Cardiac muscle cell (in vitro differentiated cells and primary cell): Measurements from ENCODE around the gene KAZN. TPM values are rescaled to one million over a fixed set of nuclear protein-coding genes. Genes with fewer than 3 reads are reported as not detected.

ENCODE experiments used
- DNase-seq, 2 donors: peaks; one replicate each; pipeline versions ENCODE4 v3.0.0 to v3.0.0-alpha.2; 2010 to 2017; ENCODE audit warnings: low read depth in 1 of 2, low spot score in 1 of 2
- H3K27ac ChIP-seq: fragments of 200-600 bp; sonication (generic); 2 replicates; pipeline ENCODE4 v1.5.1; 2016
- H3K27me3 ChIP-seq: fragments of 200-600 bp; sonication (generic); 2 replicates; pipeline ENCODE4 v1.6.0; 2016; ENCODE audit warnings: control low read depth
- H3K36me3 ChIP-seq: fragments of 200-600 bp; sonication (generic); 2 replicates; pipeline ENCODE4 v1.5.1; 2016; ENCODE audit warnings: control low read depth
- H3K4me1 ChIP-seq: fragments of 200-600 bp; sonication (generic); 2 replicates; pipeline ENCODE4 v1.8.1; 2017; ENCODE audit warnings: low read depth, mild to moderate bottlenecking, mixed run types
- H3K4me3 ChIP-seq: fragments of 200-600 bp; sonication (generic); 2 replicates; pipeline ENCODE4 v1.5.1; 2016; ENCODE audit warnings: mild to moderate bottlenecking
- H3K9me3 ChIP-seq: fragments of 200-600 bp; sonication (generic); 2 replicates; pipeline ENCODE4 v1.5.1; 2017; ENCODE audit warnings: low read depth, mild to moderate bottlenecking, control low read depth
- CTCF ChIP-seq: IDR thresholded peaks from 2 replicates; pipeline ENCODE4 v1.5.1; 2012; ENCODE audit warnings: low read depth, mild to moderate bottlenecking, low read length
- polyA plus RNA-seq: library from polyadenylated mRNA; unstranded; fragments of >200 nt; fragmentation: Nextera tagmentation; extraction: Ambion mirVana; gene quantifications from 2 replicates; pipeline ENCODE4 v1.2.1, GENCODE V29; 2016
- total RNA-seq: library from RNA; depleted of rRNA; stranded (reverse); fragments of >200 nt; gene quantifications from 2 replicates; pipeline ENCODE4 v1.2.3, GENCODE V29; 2016

KAZN gene
- total and polyA plus RNA-seq, 2 experiments from 2014 or later: 17.5 to 26.9 TPM

DNA sequence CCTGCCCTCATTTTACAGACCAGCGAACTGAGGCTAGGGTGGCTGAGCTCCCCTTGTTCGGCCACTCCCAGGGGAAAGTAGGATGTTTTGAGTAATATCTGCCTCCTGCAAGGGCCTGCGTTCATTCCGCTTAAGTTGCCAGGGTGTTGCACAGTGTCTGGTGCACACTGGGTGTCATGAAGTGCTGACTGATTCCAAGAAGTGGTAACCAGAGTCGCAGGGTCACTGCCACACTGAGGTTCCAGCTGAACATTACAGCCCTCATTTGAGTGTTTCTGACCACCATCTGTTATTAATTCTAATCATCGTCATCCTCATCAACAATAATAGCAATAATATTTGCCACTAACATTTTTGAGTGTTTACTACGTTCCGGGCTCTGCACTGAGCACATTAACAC lies 250.6 kb downstream of the KAZN start:
- Histone ChIP-seq H3K9me3 (no peaks in the 10 kb centered on the region), H3K27me3 (no peaks in the 10 kb centered on the region), H3K4me3 (no peak overlapping the region), H3K36me3 (no peaks in the 10 kb centered on the region), H3K4me1 (no peaks in the 10 kb centered on the region), H3K27ac (no peak overlapping the region)
- DNase-seq: peak in 1 of 2 donors; percentile 5
- TF ChIP-seq CTCF: no peak

- no peak for TF ChIP-seq CTCF
- DNase-seq: peak in 1 of 2 donors; percentile 2
- Histone ChIP-seq H3K27ac (no peak overlapping the region), H3K4me3 (no peak overlapping the region), H3K27me3 (no peaks in the 10 kb centered on the region), H3K4me1 (no peaks in the 10 kb centered on the region), H3K9me3 (no peaks in the 10 kb centered on the region), H3K36me3 (no peaks in the 10 kb centered on the region)
Observed at GRCh38 chr1:14850563-14850962, 252.1 kb downstream of the KAZN start.

DNA sequence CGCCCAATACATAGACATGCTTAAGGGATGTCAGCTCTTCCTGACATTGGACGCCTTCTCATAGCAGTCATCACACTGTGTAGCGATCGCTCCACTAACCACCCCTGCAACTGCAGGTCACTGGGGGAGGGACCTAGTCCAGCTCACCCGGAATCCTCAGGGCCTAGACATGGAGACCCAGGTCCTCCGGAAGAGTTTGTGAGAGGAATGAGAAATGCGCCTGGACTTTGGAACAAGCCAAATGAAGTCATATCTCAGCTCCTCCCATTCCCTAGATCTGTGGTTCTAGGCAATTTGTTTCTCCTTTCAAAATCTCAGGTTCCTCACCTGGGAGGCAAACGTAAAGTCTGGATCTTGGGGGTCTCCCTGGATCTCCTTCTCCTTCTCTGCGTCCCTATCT lies 253.3 kb downstream of the KAZN start:
- no peaks in the 10 kb centered on the region for H3K9me3 ChIP-seq
- H3K27ac ChIP-seq: no peak overlapping the region
- no peak for TF ChIP-seq CTCF
- no peaks in the 10 kb centered on the region for H3K27me3 ChIP-seq
- DNase-seq: no peak
- H3K36me3 ChIP-seq: no peaks in the 10 kb centered on the region
- H3K4me3 ChIP-seq: no peak overlapping the region
- H3K4me1 ChIP-seq: no peaks in the 10 kb centered on the region

DNA sequence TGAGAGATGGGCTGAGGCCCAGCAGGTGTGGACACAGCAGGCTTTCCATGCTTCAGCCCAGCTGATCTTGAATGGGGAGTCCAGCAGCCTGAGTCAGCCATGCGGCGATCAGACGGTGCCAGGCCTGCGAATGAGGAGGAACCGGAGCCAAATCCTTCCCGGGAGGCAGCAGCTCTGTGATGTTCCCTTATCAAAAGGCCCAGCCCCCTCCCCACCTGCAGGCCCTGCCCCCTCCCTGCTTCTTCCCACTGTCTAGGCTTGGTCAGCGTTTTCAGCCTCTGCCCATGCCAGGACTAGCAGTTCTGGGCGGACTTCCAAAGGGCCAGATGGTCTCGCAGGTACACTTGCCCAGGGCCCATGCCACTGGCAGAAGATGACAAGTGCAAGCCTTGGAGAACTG lies 253.8 kb downstream of the KAZN start:
- no peak overlapping the region for H3K4me3 ChIP-seq
- H3K36me3 ChIP-seq: no peaks in the 10 kb centered on the region
- H3K27me3 ChIP-seq: no peaks in the 10 kb centered on the region
- TF ChIP-seq CTCF: no peak
- no peak overlapping the region for H3K27ac ChIP-seq
- no peaks in the 10 kb centered on the region for H3K9me3 ChIP-seq
- H3K4me1 ChIP-seq: no peaks in the 10 kb centered on the region
- DNase-seq: no peak

GRCh38 chr1:14853518-14853917 lies 255.0 kb downstream of the KAZN start:
- no peak for TF ChIP-seq CTCF
- no peak overlapping the region for H3K4me3 ChIP-seq
- no peaks in the 10 kb centered on the region for H3K27me3 ChIP-seq
- no peaks in the 10 kb centered on the region for H3K36me3 ChIP-seq
- DNase-seq: no peak
- H3K4me1 ChIP-seq: no peaks in the 10 kb centered on the region
- H3K27ac ChIP-seq: no peak overlapping the region
- no peaks in the 10 kb centered on the region for H3K9me3 ChIP-seq

- no peak for TF ChIP-seq CTCF
- DNase-seq: no peak
- H3K36me3 ChIP-seq: no peaks in the 10 kb centered on the region
- H3K27ac ChIP-seq: no peak overlapping the region
- H3K4me1 ChIP-seq: no peaks in the 10 kb centered on the region
- no peaks in the 10 kb centered on the region for H3K27me3 ChIP-seq
- H3K4me3 ChIP-seq: no peak overlapping the region
- no peaks in the 10 kb centered on the region for H3K9me3 ChIP-seq
Observed at GRCh38 chr1:14855268-14855667, 256.8 kb downstream of the KAZN start.
